GM18861 (cell line): ENCODE measurements around the gene CEP104.

Experiments
- ATAC-seq: cut with Tn5 transposase; IDR thresholded peaks from one replicate; pipeline ENCODE4 v1.9.1; 2021; ENCODE audit not compliant: unreplicated experiment

The CEP104 gene

DNA sequence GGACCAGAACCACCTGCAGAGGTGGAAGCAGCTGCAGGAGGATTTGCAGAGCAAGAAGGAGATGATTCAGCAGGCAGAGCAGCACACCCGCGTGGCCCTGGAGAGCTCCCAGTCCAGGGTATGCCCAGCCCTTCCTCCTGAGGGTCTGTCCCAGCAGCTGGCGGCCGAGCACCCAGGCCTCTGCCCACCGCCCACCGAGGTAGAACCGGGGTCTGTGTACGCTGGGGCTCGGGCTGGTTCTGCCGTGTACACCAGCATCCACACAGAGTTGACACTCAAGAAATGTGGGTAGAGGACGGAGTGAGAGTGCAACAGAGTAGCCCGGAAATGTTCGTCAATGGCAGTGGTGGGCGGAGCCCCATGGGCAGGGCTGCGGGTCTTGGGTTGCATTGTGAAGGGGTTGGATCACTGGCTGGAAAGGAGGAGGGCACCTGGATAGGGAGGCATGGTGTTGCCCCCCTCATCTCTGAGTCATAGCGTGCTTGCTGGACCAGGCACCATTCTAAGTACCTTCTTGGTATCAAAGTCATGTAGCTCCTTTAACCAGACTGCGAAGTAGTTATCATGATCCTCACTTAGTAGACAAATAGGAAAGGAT is 89.6 kb downstream of the CEP104 start:
- ATAC-seq = no peak

GRCh38 chr1:3763351-3764125 is 93.5 kb downstream of the CEP104 start:
- ATAC-seq = no peak

GRCh38 chr1:3762873-3763228 is 94.2 kb downstream of the CEP104 start:
- ATAC-seq = no peak

DNA sequence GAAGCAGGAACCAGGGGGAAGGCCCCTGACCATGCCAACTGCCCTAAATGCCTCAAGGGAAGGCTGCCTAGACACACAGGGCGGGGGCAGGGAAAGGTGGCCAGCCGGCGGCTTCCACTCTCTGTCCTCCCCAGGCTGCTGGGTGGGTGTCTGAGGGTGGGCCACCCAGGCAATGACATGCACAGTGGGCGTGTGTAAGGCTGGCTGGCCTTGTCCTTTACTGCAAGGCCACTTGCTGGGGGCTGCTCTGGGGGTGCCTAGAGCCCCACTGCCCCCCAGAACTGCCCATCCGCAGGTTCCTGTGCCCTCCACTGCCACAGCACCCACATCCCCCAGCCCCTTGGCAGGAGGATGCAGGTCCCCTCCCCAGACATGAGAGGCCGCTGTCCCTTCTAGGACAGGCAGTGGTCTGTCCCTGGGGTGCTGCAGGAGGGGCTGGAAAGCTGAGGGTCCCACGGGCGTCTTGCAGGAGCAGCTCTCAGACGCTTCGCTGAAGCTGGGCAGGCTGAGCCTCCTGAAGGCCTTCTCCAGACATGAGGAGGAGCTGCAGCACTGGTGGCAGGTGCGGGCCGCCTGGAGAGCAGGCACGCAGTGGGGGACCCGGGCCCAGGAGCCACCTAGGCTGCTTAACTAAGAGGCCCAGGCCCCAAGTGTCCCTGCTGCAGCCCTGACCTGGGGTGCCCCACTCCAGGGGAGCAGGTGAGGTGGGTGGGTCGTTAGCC is 94.7 kb downstream of the CEP104 start:
- ATAC-seq = no peak
